H1 (cell line): Measurements from ENCODE around the gene KHDC4. TPM values are rescaled to one million over a fixed set of nuclear protein-coding genes. Genes with fewer than 3 reads are reported as not detected.
A peak's percentile ranks its signal among the peaks of the same experiment; 100 is the strongest.

Source experiments
- BACH1 ChIP-seq: IDR thresholded peaks from 2 replicates; pipeline ENCODE4 v1.6.1; 2012; ENCODE audit warnings: low read length, improper control_type of control experiment
- BCL11A ChIP-seq, 2 experiments: IDR thresholded peaks; one replicate each; pipeline ENCODE4 v1.6.1; 2011; ENCODE audit warnings: low read depth in 2 of 2, low read length in 2 of 2, mild to moderate bottlenecking in 2 of 2
- CHD1 ChIP-seq: IDR thresholded peaks from 2 replicates; pipeline ENCODE4 v1.6.1; 2012; ENCODE audit warnings: low read depth, low read length, improper control_type of control experiment
- CREB1 ChIP-seq: IDR thresholded peaks from 2 replicates; pipeline ENCODE4 v1.6.1; 2012; ENCODE audit warnings: inconsistent platforms
- FOSL1 ChIP-seq: IDR thresholded peaks from 2 replicates; pipeline ENCODE4 v1.6.1; 2011; ENCODE audit warnings: mild to moderate bottlenecking, low read depth, low read length, moderate library complexity; ENCODE audit not compliant: insufficient read depth
- GABPA ChIP-seq: IDR thresholded peaks from 2 replicates; pipeline ENCODE4 v1.6.1; 2011; ENCODE audit warnings: mild to moderate bottlenecking, low read length, moderate library complexity, borderline replicate concordance; ENCODE audit not compliant: insufficient read depth
- POLR2A ChIP-seq, 2 experiments: IDR thresholded peaks; 1 replicate in 1 of 2; 2 replicates in 1 of 2; pipeline ENCODE4 v1.6.1; 2011; ENCODE audit warnings: low read depth in 2 of 2, low read length in 2 of 2, mild to moderate bottlenecking in 2 of 2; ENCODE audit errors: control extremely low read depth in 1 of 2
- POU5F1 ChIP-seq: IDR thresholded peaks from 2 replicates; pipeline ENCODE4 v1.6.1; 2011; ENCODE audit warnings: low read depth, mild to moderate bottlenecking, low read length, moderate library complexity
- RAD21 ChIP-seq, 2 experiments: IDR thresholded peaks in 1 of 2; conservative IDR thresholded peaks in 1 of 2; 2 replicates each; pipeline ENCODE4 v1.6.1; 2011; ENCODE audit warnings: low read depth in 2 of 2, low read length in 2 of 2, improper control_type of control experiment in 1 of 2, inconsistent platforms in 1 of 2, mild to moderate bottlenecking in 1 of 2, moderate library complexity in 1 of 2
- SAP30 ChIP-seq: fragments of 300-600 bp; sonication (generic); IDR thresholded peaks from 2 replicates; pipeline ENCODE4 v1.7.1; 2012; ENCODE audit warnings: low read length, moderate library complexity, mild to moderate bottlenecking, inconsistent platforms; ENCODE audit not compliant: insufficient read depth, insufficient replicate concordance
- SIRT6 ChIP-seq: IDR thresholded peaks from one replicate; pipeline ENCODE4 v1.7.1; 2012; ENCODE audit warnings: low read length, inconsistent platforms
- SUZ12 ChIP-seq: fragments of 200-600 bp; sonication (generic); IDR thresholded peaks from 2 replicates; pipeline ENCODE4 v1.6.1; 2012; ENCODE audit warnings: mild to moderate bottlenecking, inconsistent platforms, low read length, moderate library complexity, mixed read lengths
- TBP ChIP-seq: IDR thresholded peaks from 2 replicates; pipeline ENCODE4 v1.6.1; 2011; ENCODE audit warnings: low read depth, low read length, improper control_type of control experiment
- polyA plus RNA-seq, 7 experiments: library from polyadenylated mRNA; depleted of rRNA in 3 of 7; stranded (reverse) in 5 of 7; unstranded in 2 of 7; fragments of >200 nt in 5 of 7; fragments of 200-250 nt in 2 of 7; gene quantifications; 1 replicate in 5 of 7; 2 replicates in 1 of 7; 4 replicates in 1 of 7; pipeline versions ENCODE4 v1.2.1 to v1.2.3, GENCODE V29; 2011 to 2013; ENCODE audit warnings: missing spikeins in 2 of 7, mixed read lengths in 2 of 7
- total RNA-seq: library from RNA; stranded (reverse); fragmentation: NEBNext Ultra II Directional; extraction: Animal tissue kit (Norgen Biotek cat#: 25700); gene quantifications from 2 replicates; pipeline ENCODE4 v1.2.1, GENCODE V29; 2021
- TF ChIP-seq, protein P1 (sequence below): IDR thresholded peaks from 2 replicates; pipeline ENCODE4 v1.6.1; 2012; ENCODE audit warnings: inconsistent platforms
- TF ChIP-seq, protein P2 (sequence below): IDR thresholded peaks from 2 replicates; pipeline ENCODE4 v1.6.1; 2011; ENCODE audit warnings: low read depth, mild to moderate bottlenecking, low read length; ENCODE audit not compliant: insufficient read depth

Gene KHDC4
- total and polyA plus RNA-seq, 2 of the 8 experiments (the other 6 are each of a cell fraction or from before 2014, with no cell fraction given), result 56.6 to 81.1 TPM

DNA sequence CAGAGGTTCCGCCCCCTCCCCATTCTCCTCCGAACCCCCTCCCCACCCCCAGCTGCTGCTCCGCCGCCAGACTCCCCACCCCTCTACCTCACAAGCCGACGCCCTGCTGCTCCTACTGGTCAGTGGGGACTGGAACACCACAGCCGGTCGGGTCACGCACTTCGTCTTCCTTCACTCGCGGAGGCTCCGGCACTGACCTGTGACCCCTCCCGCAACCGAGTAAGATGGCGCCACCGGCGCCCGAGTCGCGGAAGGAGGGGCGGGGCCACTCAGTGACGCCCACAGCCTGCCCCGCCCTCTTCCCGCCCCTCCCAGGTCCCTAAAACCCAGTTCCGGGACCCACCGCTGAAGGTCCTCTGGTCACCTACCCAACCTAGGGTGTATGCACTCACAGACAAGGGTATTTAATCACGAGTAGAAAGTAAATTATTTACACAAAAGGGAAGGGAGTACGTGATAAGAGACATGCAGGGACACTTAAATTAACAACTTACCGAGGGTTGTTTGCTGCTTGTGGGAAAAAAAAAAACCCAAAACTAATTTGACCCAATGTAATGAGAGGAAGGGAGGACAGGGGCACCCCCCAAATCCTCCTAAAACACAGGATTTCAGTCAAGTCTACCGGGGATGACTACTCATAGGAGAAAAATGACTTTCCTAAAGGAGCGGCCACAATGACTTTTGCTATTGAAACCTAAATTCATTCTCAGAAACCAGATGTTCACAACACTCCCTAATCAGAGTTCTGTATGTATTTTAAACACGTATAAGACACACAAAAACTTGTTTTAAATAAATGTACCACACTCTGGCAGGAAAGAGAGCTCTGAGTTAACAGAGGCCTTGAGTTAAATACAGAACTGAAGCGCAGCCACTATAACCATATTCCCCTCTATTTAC is 22.8 kb downstream of the KHDC4 start, which contains the start of gene RIT1 (continued):
- TF ChIP-seq CHD1, result no peak
- TF ChIP-seq RAD21 (IDR thresholded peaks at IDR 0.05 in 1 of 2, conservative IDR thresholded peaks at IDR 0.05 in 1 of 2; ENCODE audit: low read depth in 2 of 2, low read length in 2 of 2), result no peak
- peak; percentile 48; the same call in 1 of the 2 replicates for TF ChIP-seq CREB1
- TF ChIP-seq BCL11A (IDR thresholded peaks at IDR 0.05; ENCODE audit: low read depth in 2 of 2, low read length in 2 of 2), result no peak
- TF ChIP-seq POU5F1, result no peak
- TF ChIP-seq POLR2A (IDR thresholded peaks at IDR 0.05; ENCODE audit: control extremely low read depth in 1 of 2, low read depth in 2 of 2, low read length in 2 of 2), result peak in 1 of 2 experiments; percentile 79; a peak in 2 of 3 replicates
- peak; percentile 22; the same call in 1 of the 2 replicates for TF ChIP-seq BACH1
- TF ChIP-seq GABPA, result no peak
- no peak for TF ChIP-seq FOSL1
- peak; percentile 51 for TF ChIP-seq TBP
- no peak for TF ChIP-seq SIRT6
- no peak for TF ChIP-seq SAP30
- TF ChIP-seq, protein P1, sequence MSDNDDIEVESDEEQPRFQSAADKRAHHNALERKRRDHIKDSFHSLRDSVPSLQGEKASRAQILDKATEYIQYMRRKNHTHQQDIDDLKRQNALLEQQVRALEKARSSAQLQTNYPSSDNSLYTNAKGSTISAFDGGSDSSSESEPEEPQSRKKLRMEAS, result no peak
- TF ChIP-seq, protein P2, sequence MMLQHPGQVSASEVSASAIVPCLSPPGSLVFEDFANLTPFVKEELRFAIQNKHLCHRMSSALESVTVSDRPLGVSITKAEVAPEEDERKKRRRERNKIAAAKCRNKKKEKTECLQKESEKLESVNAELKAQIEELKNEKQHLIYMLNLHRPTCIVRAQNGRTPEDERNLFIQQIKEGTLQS, result no peak
- TF ChIP-seq SUZ12, result no peak
